NT2/D1 (cell line): ENCODE measurements around the gene DDAH1.
A peak's percentile ranks its signal among the peaks of the same experiment; 100 is the strongest.

Experiments used
- DNase-seq: peaks from one replicate; pipeline ENCODE4 v3.0.0-alpha.2; 2011; ENCODE audit warnings: low read depth, low spot score
- H3K27me3 ChIP-seq: 2 replicates; pipeline ENCODE4 v1.6.0; 2011; ENCODE audit warnings: mild to moderate bottlenecking; ENCODE audit not compliant: insufficient read length, insufficient read depth
- H3K36me3 ChIP-seq: 2 replicates; pipeline ENCODE4 v1.6.1; 2011; ENCODE audit warnings: mild to moderate bottlenecking, low read length, mixed read lengths; ENCODE audit not compliant: insufficient read depth, insufficient read length
- H3K4me1 ChIP-seq: 2 replicates; pipeline ENCODE4 v1.5.1; 2011; ENCODE audit not compliant: insufficient read depth, insufficient read length
- H3K4me3 ChIP-seq: 2 replicates; pipeline ENCODE4 v1.5.1; 2011; ENCODE audit warnings: low read depth; ENCODE audit not compliant: insufficient read length
- H3K9ac ChIP-seq: 2 replicates; pipeline ENCODE4 v1.6.0; 2011; ENCODE audit warnings: low read depth; ENCODE audit not compliant: insufficient read length
- H3K9me3 ChIP-seq: 2 replicates; pipeline ENCODE4 v1.5.1; 2011; ENCODE audit warnings: mild to moderate bottlenecking, low read length; ENCODE audit not compliant: insufficient read depth
- SUZ12 ChIP-seq: IDR thresholded peaks from 2 replicates; pipeline ENCODE4 v1.6.1; 2011; ENCODE audit not compliant: insufficient read length, insufficient read depth; ENCODE audit errors: extremely low read depth
- YY1 ChIP-seq: IDR thresholded peaks from 2 replicates; pipeline ENCODE4 v1.6.1; 2011; ENCODE audit not compliant: insufficient read length, insufficient read depth
- ZNF274 ChIP-seq: IDR thresholded peaks from 2 replicates; pipeline ENCODE4 v1.6.1; 2011; ENCODE audit warnings: mild to moderate bottlenecking, low read depth, low read length

The DDAH1 gene

DNA sequence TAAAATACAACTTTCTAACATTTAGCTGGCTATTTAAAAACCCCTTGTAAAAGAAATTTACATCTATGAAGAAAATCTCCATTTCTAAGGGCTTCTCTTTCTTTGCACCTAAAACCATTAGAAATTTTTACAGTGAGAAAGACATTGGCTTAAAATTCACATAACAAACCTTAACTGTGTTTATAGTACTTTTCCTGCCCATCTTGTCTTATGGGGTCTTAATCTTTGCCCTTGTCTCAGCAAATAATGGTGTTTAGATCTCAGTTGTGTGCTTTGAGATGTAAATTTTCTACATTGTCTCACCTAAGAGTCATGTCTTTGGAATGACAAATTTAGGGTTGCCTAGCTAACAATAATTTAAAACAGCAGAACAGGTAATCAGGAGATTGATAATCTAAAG, 71.5 kb downstream of the DDAH1 start:
- H3K27me3 ChIP-seq, result no peaks in the 10 kb centered on the region
- DNase-seq, result peak; percentile 60
- H3K4me3 ChIP-seq, result no peak overlapping the region
- no peak for TF ChIP-seq YY1
- H3K9me3 ChIP-seq, result peaks cover 47% of the 10 kb centered on the region
- H3K4me1 ChIP-seq, result no peaks in the 10 kb centered on the region
- H3K9ac ChIP-seq, result no peak overlapping the region
- H3K36me3 ChIP-seq, result no peaks in the 10 kb centered on the region

DNA sequence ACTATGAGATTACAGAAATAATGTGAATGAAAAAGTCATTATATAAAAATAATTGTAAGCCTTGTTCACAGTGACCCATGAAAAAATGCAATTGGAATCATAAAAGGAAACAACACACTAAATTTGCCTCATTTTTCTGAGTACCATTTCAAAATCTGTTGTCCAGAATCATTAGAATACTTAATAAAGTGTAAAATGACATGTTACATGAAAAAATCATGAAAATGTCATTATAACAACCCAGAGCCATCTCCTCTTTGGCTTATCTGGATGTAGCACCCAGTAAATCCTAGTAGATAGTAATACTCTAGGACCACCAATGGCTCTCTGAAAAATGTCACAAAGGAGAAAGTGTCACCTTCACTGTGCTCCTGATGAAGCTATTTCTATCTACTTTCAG, 76.5 kb downstream of the DDAH1 start:
- Histone ChIP-seq H3K36me3 (no peaks in the 10 kb centered on the region), H3K4me1 (no peaks in the 10 kb centered on the region), H3K9me3 (peaks cover 51% of the 10 kb centered on the region), H3K27me3 (no peaks in the 10 kb centered on the region), H3K4me3 (no peak overlapping the region), H3K9ac (no peak overlapping the region)
- no peak for DNase-seq
- no peak for TF ChIP-seq SUZ12

DNA sequence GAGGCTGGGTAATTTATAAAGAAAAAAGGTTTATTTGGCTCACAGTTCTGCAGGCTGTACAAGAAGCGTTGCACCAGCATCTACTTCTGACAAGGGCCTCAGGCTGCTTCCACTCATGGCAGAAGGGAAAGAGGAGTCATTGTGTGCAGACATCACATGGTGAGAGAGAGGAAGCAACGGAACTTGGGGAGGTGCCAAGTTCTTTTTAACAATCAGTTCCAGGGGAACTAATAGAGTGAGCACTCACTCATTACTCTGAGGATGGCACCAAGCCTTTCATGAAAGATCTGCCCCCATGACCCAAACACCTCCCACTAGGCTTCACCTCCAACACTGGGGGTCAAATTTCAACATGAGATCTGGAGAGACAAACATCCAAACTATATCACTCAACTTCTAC, 77.2 kb downstream of the DDAH1 start:
- Histone ChIP-seq H3K9ac (no peak overlapping the region), H3K36me3 (no peaks in the 10 kb centered on the region), H3K27me3 (no peaks in the 10 kb centered on the region), H3K4me1 (no peaks in the 10 kb centered on the region), H3K4me3 (no peak overlapping the region), H3K9me3 (peaks cover 51% of the 10 kb centered on the region)
- DNase-seq, result no peak
- TF ChIP-seq ZNF274 (no peak), YY1 (no peak), SUZ12 (no peak)

DNA sequence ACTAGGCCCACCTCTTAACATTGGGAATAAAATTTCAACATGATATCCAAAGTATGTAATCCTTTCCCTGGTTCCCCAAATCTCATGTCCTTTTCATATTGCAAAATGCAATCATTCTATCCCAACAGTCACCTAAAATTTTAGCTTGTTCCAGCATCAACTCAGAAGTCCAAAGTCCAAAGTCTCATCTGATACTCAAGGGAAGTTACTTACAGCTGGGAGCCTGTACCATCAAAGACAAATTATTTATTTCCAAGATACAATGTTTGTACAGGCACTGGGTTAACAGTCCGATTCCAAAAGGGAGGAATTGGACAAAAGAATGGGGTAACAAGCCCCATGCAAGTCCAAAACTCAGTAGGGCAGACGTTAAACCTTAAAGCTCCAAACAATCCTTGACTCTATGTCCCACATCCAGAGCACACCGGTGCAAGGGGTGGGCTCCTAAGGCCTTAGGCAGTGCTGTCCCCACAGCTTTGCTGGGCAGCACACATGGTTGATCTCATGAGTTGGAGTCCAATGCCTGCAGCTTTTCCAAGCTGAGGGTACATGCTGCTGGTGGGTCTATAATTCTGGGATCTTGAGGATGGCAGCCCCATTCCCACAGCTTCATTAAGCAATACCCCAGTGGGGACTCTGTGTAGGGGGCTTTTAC, 78.8 kb downstream of the DDAH1 start:
- H3K36me3 ChIP-seq, result no peaks in the 10 kb centered on the region
- TF ChIP-seq SUZ12, result no peak
- peaks cover 54% of the 10 kb centered on the region for H3K9me3 ChIP-seq
- no peak overlapping the region for H3K9ac ChIP-seq
- DNase-seq, result no peak
- H3K4me3 ChIP-seq, result no peak overlapping the region
- H3K4me1 ChIP-seq, result no peaks in the 10 kb centered on the region
- H3K27me3 ChIP-seq, result no peaks in the 10 kb centered on the region

DNA sequence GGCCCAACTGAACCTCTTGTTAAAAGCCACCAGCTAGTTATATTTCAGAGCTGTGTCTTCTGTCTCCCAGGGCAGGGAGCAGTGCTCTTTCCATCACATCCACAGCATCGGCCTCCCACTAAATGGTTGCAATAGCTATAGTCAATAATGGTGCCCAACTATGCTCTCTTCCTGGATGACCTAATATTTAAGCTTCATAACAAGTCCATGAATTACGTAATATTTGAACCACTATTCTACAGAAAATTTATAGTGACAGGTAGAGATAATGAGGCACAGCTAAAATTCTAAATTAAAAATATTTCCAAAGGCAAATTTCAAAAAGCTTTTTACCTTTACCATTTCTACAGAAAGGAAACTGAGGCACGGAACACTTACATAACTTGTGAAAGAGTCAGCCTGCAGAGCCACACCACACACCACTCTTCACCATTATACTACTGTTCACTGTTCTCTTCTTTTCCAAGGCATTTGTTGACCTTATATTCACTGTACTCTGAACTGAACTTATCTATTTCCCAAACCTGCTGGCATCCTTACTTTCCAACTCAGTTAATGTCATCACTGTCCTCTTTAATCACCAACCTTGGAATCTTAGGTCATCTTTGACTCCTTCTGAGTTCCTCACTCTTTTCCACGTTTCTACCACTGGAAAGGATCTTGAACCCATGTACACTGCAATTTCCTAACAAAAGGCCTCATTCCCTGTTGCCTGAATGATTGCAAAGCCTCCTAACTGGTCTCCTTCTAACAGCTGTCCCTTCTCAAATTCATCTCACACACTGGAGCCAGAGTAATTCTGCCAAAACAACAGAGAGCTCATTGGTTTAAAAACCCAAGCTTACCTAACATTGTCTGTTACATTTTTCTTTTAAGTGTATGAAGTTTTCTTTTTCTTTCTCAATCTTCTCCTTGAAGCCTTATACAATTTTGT, 85.5 kb downstream of the DDAH1 start:
- DNase-seq, result no peak
- TF ChIP-seq SUZ12, result no peak
- TF ChIP-seq ZNF274, result no peak
- TF ChIP-seq YY1, result no peak
- Histone ChIP-seq H3K4me1 (no peaks in the 10 kb centered on the region), H3K4me3 (no peak overlapping the region), H3K27me3 (no peaks in the 10 kb centered on the region), H3K9me3 (peaks cover 20% of the 10 kb centered on the region), H3K9ac (no peak overlapping the region), H3K36me3 (no peaks in the 10 kb centered on the region)

DNA sequence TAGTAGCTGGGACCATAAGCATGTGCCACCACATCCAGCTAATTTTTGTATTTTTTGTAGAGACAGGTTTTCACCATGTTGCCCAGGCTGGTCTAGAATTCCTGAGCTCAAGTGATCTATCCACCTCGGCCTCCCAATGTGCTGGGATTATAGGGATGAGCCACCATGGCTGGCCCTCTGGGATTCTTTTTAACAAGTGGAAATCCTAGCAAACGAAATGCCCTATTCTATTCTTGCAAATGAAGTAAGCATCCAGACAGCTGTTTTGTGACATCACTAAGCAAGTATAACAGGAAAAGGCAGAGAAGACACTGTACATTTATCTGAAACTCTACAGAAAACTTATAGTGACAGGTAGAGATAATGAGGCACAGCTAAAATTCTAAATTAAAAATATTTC, 86.4 kb downstream of the DDAH1 start:
- Histone ChIP-seq H3K4me3 (no peak overlapping the region), H3K9ac (no peak overlapping the region), H3K4me1 (no peaks in the 10 kb centered on the region), H3K36me3 (no peaks in the 10 kb centered on the region), H3K9me3 (peaks cover 19% of the 10 kb centered on the region), H3K27me3 (no peaks in the 10 kb centered on the region)
- no peak for DNase-seq
- TF ChIP-seq SUZ12 (no peak), ZNF274 (no peak), YY1 (no peak)

DNA sequence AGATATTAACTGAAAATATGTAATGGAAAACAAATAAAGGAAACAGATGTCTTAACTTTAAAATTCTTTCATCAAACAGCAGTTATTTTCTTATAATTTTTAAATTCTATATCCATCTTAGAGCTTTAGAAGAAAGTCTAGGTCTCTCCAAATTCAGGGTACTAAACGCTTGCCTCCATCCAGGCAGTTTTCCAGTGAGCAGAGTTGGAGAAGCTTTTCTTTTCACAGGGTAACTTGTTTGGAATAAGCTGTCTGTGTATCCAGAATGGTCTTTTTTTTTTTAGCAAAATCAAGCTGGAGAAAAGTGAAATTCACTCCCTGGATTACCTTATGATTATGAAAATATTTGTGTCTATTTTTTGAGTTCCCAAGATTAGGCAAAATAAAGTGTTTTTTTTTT, 88.6 kb downstream of the DDAH1 start:
- Histone ChIP-seq H3K27me3 (no peaks in the 10 kb centered on the region), H3K4me1 (no peaks in the 10 kb centered on the region), H3K9me3 (no peaks in the 10 kb centered on the region), H3K4me3 (no peak overlapping the region), H3K36me3 (no peaks in the 10 kb centered on the region), H3K9ac (no peak overlapping the region)
- no peak for DNase-seq
- TF ChIP-seq YY1 (no peak), ZNF274 (no peak), SUZ12 (no peak)

DNA sequence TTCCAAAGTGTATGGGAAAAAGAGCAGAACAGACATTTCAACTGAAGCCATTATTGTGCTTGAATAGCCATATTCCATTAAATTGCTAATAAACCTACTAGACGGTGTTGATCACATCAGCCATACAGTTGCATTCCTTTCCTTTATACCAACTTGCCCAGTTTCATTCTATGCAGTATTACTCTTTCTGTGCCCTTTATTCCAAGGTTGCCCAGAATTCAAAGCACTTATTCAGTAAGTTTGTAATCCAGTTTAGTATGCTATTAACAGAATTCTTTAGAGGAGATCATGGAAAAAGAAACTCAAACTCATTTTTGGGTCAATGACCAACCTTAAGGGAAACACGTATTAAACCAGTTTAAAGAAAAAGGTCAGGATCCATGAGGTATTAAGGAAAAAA, 89.5 kb downstream of the DDAH1 start:
- Histone ChIP-seq H3K4me3 (no peak overlapping the region), H3K27me3 (no peaks in the 10 kb centered on the region), H3K36me3 (no peaks in the 10 kb centered on the region), H3K9me3 (no peaks in the 10 kb centered on the region), H3K9ac (no peak overlapping the region), H3K4me1 (no peaks in the 10 kb centered on the region)
- TF ChIP-seq YY1, result no peak
- DNase-seq, result no peak
